ENCODE measurements around the gene EGLN3. TPM values are rescaled to one million over a fixed set of nuclear protein-coding genes. Genes with fewer than 3 reads are reported as not detected.

The EGLN3 gene
- total RNA-seq, 1 experiment from 2014 or later, result 3.6 TPM

DNA sequence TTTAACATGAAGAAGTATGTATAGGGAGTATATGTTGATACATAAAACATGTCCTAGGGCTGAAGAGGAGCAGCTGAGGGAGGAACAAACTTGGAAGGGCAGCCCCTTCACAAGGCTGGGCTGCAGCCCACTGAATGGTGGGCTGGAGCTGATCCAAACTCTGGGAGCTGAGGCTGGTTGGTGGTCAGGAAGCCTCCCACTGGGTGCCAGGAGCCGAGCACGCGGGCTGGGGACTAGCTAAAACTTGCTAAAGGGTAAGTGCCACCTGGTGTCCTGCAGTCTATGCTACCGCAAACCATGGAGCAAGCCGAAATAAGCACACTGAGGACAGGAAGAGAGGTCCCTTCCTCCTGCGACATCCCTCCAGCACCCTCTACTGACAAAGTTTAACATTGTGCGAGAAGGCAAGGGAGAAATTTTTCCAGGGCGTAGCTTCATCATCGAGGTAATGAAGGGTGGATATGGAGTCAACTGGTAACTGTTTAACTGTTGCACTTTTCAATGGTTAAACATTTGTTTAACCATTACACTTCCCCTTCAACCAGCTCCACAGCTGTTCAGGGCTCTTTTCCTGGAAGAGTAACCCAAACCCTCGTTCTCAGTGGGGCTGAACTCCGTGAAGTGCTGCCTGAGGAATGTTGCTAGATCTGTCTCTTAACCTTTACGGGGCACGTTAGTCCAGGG is 42.2 kb downstream of the EGLN3 start:
- no peak for DNase-seq (ENCODE audit: low read depth, low spot score)
- BruUV-seq (replicated peaks), result no TSS peak
- Histone ChIP-seq H3K27me3 (ENCODE audit: control insufficient read depth, insufficient read depth, low read length) (no peaks in the 10 kb centered on the region), H3K9me3 (ENCODE audit: control insufficient read depth, insufficient read depth, low read depth, low read length) (no peaks in the 10 kb centered on the region), H3K36me3 (ENCODE audit: control insufficient read depth, insufficient read depth, low read length) (no peaks in the 10 kb centered on the region), H3K27ac (ENCODE audit: low read length) (no peak overlapping the region), H3K4me1 (ENCODE audit: control insufficient read depth, insufficient read depth, low read length) (no peaks in the 10 kb centered on the region), H3K4me3 (ENCODE audit: low read depth in 2 of 2, low read length in 2 of 2) (no peak overlapping the region)
- in situ Hi-C loops (cut with HindIII; ENCODE audit: low pct_unique_long_range_greater_than_20kb, low sequenced_read_pairs) (no loop called here), intact Hi-C loops (cut with micrococcal nuclease; ENCODE audit: unreplicated experiment) (no loop called here)
- ChIA-PET POLR2A (interaction anchor here (0.6 kb wide), 1 partner anchor 725 kb away, joined by 3 read pairs; no protein-coding TSS in a partner anchor), CTCF (no interaction called here)
- TF ChIP-seq TCF7L2 (IDR thresholded peaks at IDR 0.05; ENCODE audit: low read depth, low read length), result no peak
- TF ChIP-seq, protein P1, sequence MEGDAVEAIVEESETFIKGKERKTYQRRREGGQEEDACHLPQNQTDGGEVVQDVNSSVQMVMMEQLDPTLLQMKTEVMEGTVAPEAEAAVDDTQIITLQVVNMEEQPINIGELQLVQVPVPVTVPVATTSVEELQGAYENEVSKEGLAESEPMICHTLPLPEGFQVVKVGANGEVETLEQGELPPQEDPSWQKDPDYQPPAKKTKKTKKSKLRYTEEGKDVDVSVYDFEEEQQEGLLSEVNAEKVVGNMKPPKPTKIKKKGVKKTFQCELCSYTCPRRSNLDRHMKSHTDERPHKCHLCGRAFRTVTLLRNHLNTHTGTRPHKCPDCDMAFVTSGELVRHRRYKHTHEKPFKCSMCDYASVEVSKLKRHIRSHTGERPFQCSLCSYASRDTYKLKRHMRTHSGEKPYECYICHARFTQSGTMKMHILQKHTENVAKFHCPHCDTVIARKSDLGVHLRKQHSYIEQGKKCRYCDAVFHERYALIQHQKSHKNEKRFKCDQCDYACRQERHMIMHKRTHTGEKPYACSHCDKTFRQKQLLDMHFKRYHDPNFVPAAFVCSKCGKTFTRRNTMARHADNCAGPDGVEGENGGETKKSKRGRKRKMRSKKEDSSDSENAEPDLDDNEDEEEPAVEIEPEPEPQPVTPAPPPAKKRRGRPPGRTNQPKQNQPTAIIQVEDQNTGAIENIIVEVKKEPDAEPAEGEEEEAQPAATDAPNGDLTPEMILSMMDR (IDR thresholded peaks at IDR 0.05), result peak; percentile 35
- ATAC-seq, result no peak

DNA sequence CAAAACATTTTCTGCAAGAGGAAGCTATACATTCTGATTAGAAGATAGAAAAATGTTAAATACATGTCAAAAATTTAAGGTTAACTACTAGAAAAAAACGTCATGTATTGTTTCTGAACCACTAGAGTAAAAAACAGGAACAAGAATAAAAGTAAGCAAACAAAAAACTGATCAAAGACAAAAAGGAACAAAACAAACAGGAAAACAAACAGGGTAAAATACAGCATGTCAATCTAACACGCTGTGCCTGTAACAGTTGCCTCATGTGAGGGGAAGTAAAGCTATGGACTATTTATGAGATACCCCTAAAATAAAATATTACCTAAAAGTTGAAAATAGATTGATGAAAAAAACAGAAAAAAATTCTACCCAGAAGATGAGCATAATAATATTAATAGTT is 43.9 kb downstream of the EGLN3 start:
- Histone ChIP-seq H3K36me3 (ENCODE audit: control insufficient read depth, insufficient read depth, low read length) (no peaks in the 10 kb centered on the region), H3K4me3 (ENCODE audit: low read depth in 2 of 2, low read length in 2 of 2) (no peak overlapping the region), H3K27me3 (ENCODE audit: control insufficient read depth, insufficient read depth, low read length) (no peaks in the 10 kb centered on the region), H3K4me1 (ENCODE audit: control insufficient read depth, insufficient read depth, low read length) (no peaks in the 10 kb centered on the region), H3K9me3 (ENCODE audit: control insufficient read depth, insufficient read depth, low read depth, low read length) (no peaks in the 10 kb centered on the region), H3K27ac (ENCODE audit: low read length) (no peak overlapping the region)
- no peak for TF ChIP-seq TCF7L2 (IDR thresholded peaks at IDR 0.05; ENCODE audit: low read depth, low read length)
- TF ChIP-seq, protein P1 (IDR thresholded peaks at IDR 0.05), result no peak
- TF ChIP-seq POLR2AphosphoS5 (IDR thresholded peaks at IDR 0.05; ENCODE audit: low read depth, low read length), result no peak
- TF ChIP-seq SIN3A (IDR thresholded peaks at IDR 0.05; ENCODE audit: borderline replicate concordance, insufficient read depth, low read depth, low read length), result no peak
- TF ChIP-seq, protein P2, sequence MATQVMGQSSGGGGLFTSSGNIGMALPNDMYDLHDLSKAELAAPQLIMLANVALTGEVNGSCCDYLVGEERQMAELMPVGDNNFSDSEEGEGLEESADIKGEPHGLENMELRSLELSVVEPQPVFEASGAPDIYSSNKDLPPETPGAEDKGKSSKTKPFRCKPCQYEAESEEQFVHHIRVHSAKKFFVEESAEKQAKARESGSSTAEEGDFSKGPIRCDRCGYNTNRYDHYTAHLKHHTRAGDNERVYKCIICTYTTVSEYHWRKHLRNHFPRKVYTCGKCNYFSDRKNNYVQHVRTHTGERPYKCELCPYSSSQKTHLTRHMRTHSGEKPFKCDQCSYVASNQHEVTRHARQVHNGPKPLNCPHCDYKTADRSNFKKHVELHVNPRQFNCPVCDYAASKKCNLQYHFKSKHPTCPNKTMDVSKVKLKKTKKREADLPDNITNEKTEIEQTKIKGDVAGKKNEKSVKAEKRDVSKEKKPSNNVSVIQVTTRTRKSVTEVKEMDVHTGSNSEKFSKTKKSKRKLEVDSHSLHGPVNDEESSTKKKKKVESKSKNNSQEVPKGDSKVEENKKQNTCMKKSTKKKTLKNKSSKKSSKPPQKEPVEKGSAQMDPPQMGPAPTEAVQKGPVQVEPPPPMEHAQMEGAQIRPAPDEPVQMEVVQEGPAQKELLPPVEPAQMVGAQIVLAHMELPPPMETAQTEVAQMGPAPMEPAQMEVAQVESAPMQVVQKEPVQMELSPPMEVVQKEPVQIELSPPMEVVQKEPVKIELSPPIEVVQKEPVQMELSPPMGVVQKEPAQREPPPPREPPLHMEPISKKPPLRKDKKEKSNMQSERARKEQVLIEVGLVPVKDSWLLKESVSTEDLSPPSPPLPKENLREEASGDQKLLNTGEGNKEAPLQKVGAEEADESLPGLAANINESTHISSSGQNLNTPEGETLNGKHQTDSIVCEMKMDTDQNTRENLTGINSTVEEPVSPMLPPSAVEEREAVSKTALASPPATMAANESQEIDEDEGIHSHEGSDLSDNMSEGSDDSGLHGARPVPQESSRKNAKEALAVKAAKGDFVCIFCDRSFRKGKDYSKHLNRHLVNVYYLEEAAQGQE (IDR thresholded peaks at IDR 0.05; ENCODE audit: insufficient read depth in 1 of 2, low read depth in 2 of 2, low read length in 1 of 2), result no peak
- in situ Hi-C loops (cut with HindIII; ENCODE audit: low pct_unique_long_range_greater_than_20kb, low sequenced_read_pairs) (no loop called here), intact Hi-C loops (cut with micrococcal nuclease; ENCODE audit: unreplicated experiment) (no loop called here)
- ChIA-PET CTCF (no interaction called here), POLR2A (no interaction called here)
- no peak for ATAC-seq
- no peak for DNase-seq (ENCODE audit: low read depth, low spot score)
- BruUV-seq (replicated peaks), result no TSS peak
